MM.1S (cell line): ENCODE measurements around the gene CDC20.

Experiments
- DNase-seq: peaks from one replicate; pipeline ENCODE4 v3.0.0-alpha.2; 2015
- H2AFZ ChIP-seq: fragments of 300-600 bp; sonication (generic); 2 replicates; pipeline ENCODE4 v1.6.0; 2016; ENCODE audit warnings: antibody characterized with exemption, low read length
- H3F3A ChIP-seq: fragments of 300-600 bp; sonication (generic); 2 replicates; pipeline ENCODE4 v1.6.1; 2016; ENCODE audit warnings: mild to moderate bottlenecking, antibody characterized with exemption, low read length, moderate library complexity, mixed read lengths; ENCODE audit not compliant: insufficient read depth
- H3K27ac ChIP-seq: fragments of 300-600 bp; sonication (generic); 2 replicates; pipeline ENCODE4 v1.5.1; 2016; ENCODE audit warnings: mild to moderate bottlenecking, low read length
- H3K27me3 ChIP-seq: fragments of 300-600 bp; sonication (generic); replicated peaks from 2 replicates; pipeline ENCODE4 v1.6.0; 2016; ENCODE audit warnings: low read length; ENCODE audit not compliant: insufficient read depth
- H3K36me3 ChIP-seq: fragments of 300-600 bp; sonication (generic); replicated peaks from 2 replicates; pipeline ENCODE4 v1.6.1; 2016; ENCODE audit warnings: mild to moderate bottlenecking, low read length, mixed read lengths; ENCODE audit not compliant: insufficient read depth
- H3K4me1 ChIP-seq: fragments of 300-600 bp; sonication (generic); 2 replicates; pipeline ENCODE4 v1.6.1; 2016; ENCODE audit warnings: low read length, mixed read lengths
- H3K4me2 ChIP-seq: fragments of 300-600 bp; sonication (generic); 2 replicates; pipeline ENCODE4 v1.6.0; 2016; ENCODE audit warnings: low read depth, low read length
- H3K4me3 ChIP-seq: fragments of 300-600 bp; sonication (generic); 2 replicates; pipeline ENCODE4 v1.5.1; 2016; ENCODE audit warnings: low read length, mixed read lengths
- H3K79me2 ChIP-seq: fragments of 300-600 bp; sonication (generic); 2 replicates; pipeline ENCODE4 v1.6.1; 2016; ENCODE audit warnings: mixed run types, low read length, mixed read lengths
- H3K9ac ChIP-seq: fragments of 300-600 bp; sonication (generic); 2 replicates; pipeline ENCODE4 v1.6.1; 2016; ENCODE audit warnings: low read length, mixed read lengths
- H3K9me2 ChIP-seq: fragments of 300-600 bp; sonication (generic); replicated peaks from 2 replicates; pipeline ENCODE4 v1.6.1; 2016; ENCODE audit warnings: mild to moderate bottlenecking, low read length, mixed read lengths; ENCODE audit not compliant: insufficient read depth
- H3K9me3 ChIP-seq: fragments of 300-600 bp; sonication (generic); replicated peaks from 2 replicates; pipeline ENCODE4 v1.6.1; 2016; ENCODE audit warnings: mild to moderate bottlenecking, low read length, mixed read lengths; ENCODE audit not compliant: insufficient read depth
- H4K20me1 ChIP-seq: fragments of 300-600 bp; sonication (generic); 2 replicates; pipeline ENCODE4 v1.6.1; 2016; ENCODE audit warnings: mild to moderate bottlenecking, low read length, moderate library complexity, mixed read lengths; ENCODE audit not compliant: insufficient read depth
- CTCF ChIP-seq: fragments of 300-600 bp; sonication (generic); IDR thresholded peaks from 2 replicates; pipeline ENCODE4 v1.5.1; 2016; ENCODE audit warnings: antibody characterized with exemption, low read length, mixed read lengths
- EZH2 ChIP-seq: fragments of 300-600 bp; sonication (generic); optimal IDR thresholded peaks from 2 replicates; pipeline ENCODE3; 2017; ENCODE audit warnings: low read depth, mild to moderate bottlenecking, antibody characterized with exemption, low read length, mixed read lengths
- EZH2phosphoT487 ChIP-seq: fragments of 300-600 bp; sonication (generic); IDR thresholded peaks from 2 replicates; pipeline ENCODE4 v1.6.1; 2018; ENCODE audit warnings: antibody characterized with exemption, low read length

Gene CDC20

GRCh38 chr1:43314233-43314632, 44.5 kb upstream of the CDC20 start:
- Histone ChIP-seq H3K79me2 (no peaks in the 10 kb centered on the region), H3K4me2 (no peak overlapping the region), H3F3A (no peaks in the 10 kb centered on the region), H3K27ac (no peak overlapping the region), H3K9me2 (no peaks in the 10 kb centered on the region), H3K27me3 (peaks cover 23% of the 10 kb centered on the region; the same call in 1 of the 2 replicates), H3K9ac (no peak overlapping the region), H3K9me3 (no peaks in the 10 kb centered on the region), H3K4me1 (no peaks in the 10 kb centered on the region), H3K4me3 (no peak overlapping the region), H2AFZ (no peak overlapping the region), H3K36me3 (no peaks in the 10 kb centered on the region), H4K20me1 (no peaks in the 10 kb centered on the region)
- no peak for TF ChIP-seq EZH2phosphoT487
- TF ChIP-seq EZH2 = no peak
- TF ChIP-seq CTCF = no peak
- DNase-seq = no peak

GRCh38 chr1:43315481-43315880, 43.3 kb upstream of the CDC20 start:
- H2AFZ ChIP-seq = no peak overlapping the region
- no peaks in the 10 kb centered on the region for H3K9me2 ChIP-seq
- no peak overlapping the region for H3K4me3 ChIP-seq
- no peak overlapping the region for H3K27ac ChIP-seq
- H3K9me3 ChIP-seq = no peaks in the 10 kb centered on the region
- peaks cover 14% of the 10 kb centered on the region; the same call in 1 of the 2 replicates for H3K27me3 ChIP-seq
- H3K36me3 ChIP-seq = no peaks in the 10 kb centered on the region
- H3K4me1 ChIP-seq = no peaks in the 10 kb centered on the region
- DNase-seq = no peak
- no peaks in the 10 kb centered on the region for H3K79me2 ChIP-seq
- H3F3A ChIP-seq = no peaks in the 10 kb centered on the region
- H3K9ac ChIP-seq = no peak overlapping the region
- H4K20me1 ChIP-seq = no peaks in the 10 kb centered on the region
- TF ChIP-seq EZH2 (no peak), CTCF (no peak), EZH2phosphoT487 (no peak)
- no peak overlapping the region for H3K4me2 ChIP-seq

- Histone ChIP-seq H3K27ac (no peak overlapping the region), H3K4me3 (no peak overlapping the region), H3K9me2 (no peaks in the 10 kb centered on the region), H3K9me3 (no peaks in the 10 kb centered on the region), H3K36me3 (no peaks in the 10 kb centered on the region), H3F3A (no peaks in the 10 kb centered on the region), H3K9ac (no peak overlapping the region), H3K4me1 (no peaks in the 10 kb centered on the region), H4K20me1 (no peaks in the 10 kb centered on the region), H3K4me2 (no peak overlapping the region), H2AFZ (no peak overlapping the region), H3K79me2 (no peaks in the 10 kb centered on the region), H3K27me3 (peaks cover 10% of the 10 kb centered on the region; the same call in 1 of the 2 replicates)
- TF ChIP-seq EZH2phosphoT487 (no peak), EZH2 (no peak), CTCF (no peak)
- DNase-seq = no peak
Observed at GRCh38 chr1:43315963-43316737, 42.6 kb upstream of the CDC20 start.
